Fibroblast of lung (primary cell): ENCODE measurements around the gene CUBN. TPM values are rescaled to one million over a fixed set of nuclear protein-coding genes. Genes with fewer than 3 reads are reported as not detected.
A peak's percentile ranks its signal among the peaks of the same experiment; 100 is the strongest.

Source experiments
- DNase-seq, 2 donors: peaks; one replicate each; pipeline versions ENCODE4 v3.0.0 to v3.0.0-alpha.2; 2010; ENCODE audit warnings: low read depth in 2 of 2
- H2AFZ ChIP-seq: 2 replicates; pipeline ENCODE4 v1.5.1; 2012; ENCODE audit warnings: low read length, control low read depth, inconsistent platforms
- H3K27ac ChIP-seq: 2 replicates; pipeline ENCODE4 v1.5.1; 2011; ENCODE audit warnings: low read length, control low read depth; ENCODE audit not compliant: insufficient read depth
- H3K27me3 ChIP-seq: 2 replicates; pipeline ENCODE4 v1.5.1; 2011; ENCODE audit warnings: mild to moderate bottlenecking, low read length; ENCODE audit not compliant: control insufficient read depth, insufficient read depth
- H3K36me3 ChIP-seq: 2 replicates; pipeline ENCODE4 v1.5.1; 2011; ENCODE audit warnings: low read length; ENCODE audit not compliant: control insufficient read depth, insufficient read depth
- H3K4me1 ChIP-seq: 2 replicates; pipeline ENCODE4 v1.5.1; 2011; ENCODE audit warnings: low read length; ENCODE audit not compliant: control insufficient read depth, insufficient read depth; ENCODE audit errors: extremely low read depth
- H3K4me2 ChIP-seq: 2 replicates; pipeline ENCODE4 v1.5.1; 2011; ENCODE audit warnings: low read length, control low read depth; ENCODE audit not compliant: insufficient read depth; ENCODE audit errors: extremely low read depth
- H3K4me3 ChIP-seq, 4 experiments: fragments of 200-600 bp in 1 of 4; sonication (generic) in 1 of 4; replicated peaks in 1 of 4; 2 replicates each; pipeline ENCODE4 v1.5.1; 2011 to 2016; ENCODE audit warnings: low read length in 4 of 4, low read depth in 3 of 4, mild to moderate bottlenecking in 3 of 4, control low read depth in 2 of 4, inconsistent platforms in 1 of 4, mixed read lengths in 1 of 4; ENCODE audit not compliant: insufficient read depth in 1 of 4; ENCODE audit errors: control extremely low read depth in 1 of 4
- H3K79me2 ChIP-seq: 2 replicates; pipeline ENCODE4 v1.5.1; 2012; ENCODE audit warnings: mild to moderate bottlenecking, low read length, inconsistent platforms; ENCODE audit not compliant: control insufficient read depth, insufficient read depth
- H3K9ac ChIP-seq: 2 replicates; pipeline ENCODE4 v1.5.1; 2011; ENCODE audit warnings: mild to moderate bottlenecking, low read length, control low read depth; ENCODE audit not compliant: insufficient read depth
- H3K9me3 ChIP-seq: 2 replicates; pipeline ENCODE4 v1.5.1; 2012; ENCODE audit warnings: low read depth, low read length; ENCODE audit not compliant: control insufficient read depth, insufficient read depth
- H4K20me1 ChIP-seq: 2 replicates; pipeline ENCODE4 v1.5.1; 2011; ENCODE audit warnings: low read length; ENCODE audit not compliant: control insufficient read depth, insufficient read depth; ENCODE audit errors: extremely low read depth
- EZH2 ChIP-seq: IDR thresholded peaks from 2 replicates; pipeline ENCODE4 v1.5.1; 2012; ENCODE audit warnings: low read length, control low read depth, mild to moderate bottlenecking; ENCODE audit errors: missing control alignments
- polyA plus RNA-seq, 2 donors: library from polyadenylated mRNA; depleted of rRNA in 1 of 2; stranded (reverse) in 1 of 2; unstranded in 1 of 2; fragments of >200 nt; gene quantifications; 2 replicates each; pipeline ENCODE4 v1.2.1, GENCODE V29; 2011 to 2012; ENCODE audit warnings: missing spikeins in 1 of 2
- total RNA-seq: library from RNA; depleted of rRNA; stranded (reverse); fragments of >200 nt; gene quantifications from 2 replicates; pipeline ENCODE4 v1.2.1, GENCODE V29; 2014
- TF ChIP-seq, protein P1 (sequence below), 2 donors: IDR thresholded peaks in 1 of 2; conservative IDR thresholded peaks in 1 of 2; 1 replicate in 1 of 2; 2 replicates in 1 of 2; pipeline ENCODE4 v1.5.1; 2011 to 2012; ENCODE audit warnings: low read length in 2 of 2, control low read depth in 1 of 2, inconsistent platforms in 1 of 2, low read depth in 1 of 2, mild to moderate bottlenecking in 1 of 2

Gene CUBN
- total and polyA plus RNA-seq, 2 donors (not counting 1 experiment from before 2014, with no cell fraction given): 1.3 to 1.5 TPM

DNA sequence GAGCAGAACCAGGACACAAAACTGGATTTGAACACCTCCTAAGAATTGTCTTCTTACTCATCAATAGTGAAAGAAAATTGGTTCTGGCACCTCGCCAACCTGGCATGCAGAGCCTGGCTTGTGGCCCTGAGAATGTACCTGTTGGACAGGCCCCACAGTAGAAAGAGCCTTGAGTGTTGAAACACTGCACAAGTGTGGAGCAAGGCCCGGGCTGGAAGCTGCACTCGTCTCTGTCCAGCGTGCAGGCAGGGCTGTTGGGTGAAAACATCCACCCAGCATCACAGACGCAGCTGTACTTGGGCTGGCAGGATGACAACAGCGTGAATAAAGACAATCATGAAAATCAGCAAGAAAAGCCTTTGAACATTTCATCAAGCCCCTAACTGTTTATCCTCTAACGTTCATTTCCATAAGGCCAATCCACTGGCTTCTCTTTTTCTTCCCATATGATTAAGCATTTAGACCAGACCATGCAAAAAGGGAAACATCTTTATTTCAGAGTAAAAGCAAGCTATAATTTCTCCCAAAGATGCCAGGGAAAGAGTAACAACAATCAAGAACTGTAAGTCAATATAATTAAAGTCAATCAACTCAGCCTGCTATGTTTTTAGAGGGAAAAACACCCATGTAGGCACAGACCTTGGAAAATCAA, 15.6 kb downstream of the CUBN start:
- peak; percentile 48 to 86 for DNase-seq
- Histone ChIP-seq H4K20me1 (no peaks in the 10 kb centered on the region), H3K36me3 (no peaks in the 10 kb centered on the region), H3K27me3 (no peaks in the 10 kb centered on the region), H3K27ac (no peak overlapping the region), H3K4me3 (no peak overlapping the region), H3K9me3 (no peaks in the 10 kb centered on the region), H3K4me1 (peaks cover 2% of the 10 kb centered on the region), H2AFZ (no peak overlapping the region), H3K79me2 (no peaks in the 10 kb centered on the region), H3K9ac (no peak overlapping the region), H3K4me2 (no peak overlapping the region)
- TF ChIP-seq, protein P1, sequence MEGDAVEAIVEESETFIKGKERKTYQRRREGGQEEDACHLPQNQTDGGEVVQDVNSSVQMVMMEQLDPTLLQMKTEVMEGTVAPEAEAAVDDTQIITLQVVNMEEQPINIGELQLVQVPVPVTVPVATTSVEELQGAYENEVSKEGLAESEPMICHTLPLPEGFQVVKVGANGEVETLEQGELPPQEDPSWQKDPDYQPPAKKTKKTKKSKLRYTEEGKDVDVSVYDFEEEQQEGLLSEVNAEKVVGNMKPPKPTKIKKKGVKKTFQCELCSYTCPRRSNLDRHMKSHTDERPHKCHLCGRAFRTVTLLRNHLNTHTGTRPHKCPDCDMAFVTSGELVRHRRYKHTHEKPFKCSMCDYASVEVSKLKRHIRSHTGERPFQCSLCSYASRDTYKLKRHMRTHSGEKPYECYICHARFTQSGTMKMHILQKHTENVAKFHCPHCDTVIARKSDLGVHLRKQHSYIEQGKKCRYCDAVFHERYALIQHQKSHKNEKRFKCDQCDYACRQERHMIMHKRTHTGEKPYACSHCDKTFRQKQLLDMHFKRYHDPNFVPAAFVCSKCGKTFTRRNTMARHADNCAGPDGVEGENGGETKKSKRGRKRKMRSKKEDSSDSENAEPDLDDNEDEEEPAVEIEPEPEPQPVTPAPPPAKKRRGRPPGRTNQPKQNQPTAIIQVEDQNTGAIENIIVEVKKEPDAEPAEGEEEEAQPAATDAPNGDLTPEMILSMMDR (conservative IDR thresholded peaks at IDR 0.05 in 1 of 2, IDR thresholded peaks at IDR 0.05 in 1 of 2; ENCODE audit: low read depth in 1 of 2, low read length in 2 of 2): no peak
- no peak for TF ChIP-seq EZH2

- DNase-seq: no peak
- H3K4me2 ChIP-seq: no peak overlapping the region
- no peak overlapping the region for H3K27ac ChIP-seq
- no peak overlapping the region for H2AFZ ChIP-seq
- H3K9ac ChIP-seq: no peak overlapping the region
- no peaks in the 10 kb centered on the region for H3K27me3 ChIP-seq
- TF ChIP-seq, protein P1 (conservative IDR thresholded peaks at IDR 0.05 in 1 of 2, IDR thresholded peaks at IDR 0.05 in 1 of 2; ENCODE audit: low read depth in 1 of 2, low read length in 2 of 2): no peak
- no peak for TF ChIP-seq EZH2
- H3K79me2 ChIP-seq: no peaks in the 10 kb centered on the region
- no peak overlapping the region for H3K4me3 ChIP-seq
- H3K4me1 ChIP-seq: peaks cover 2% of the 10 kb centered on the region
- no peaks in the 10 kb centered on the region for H3K36me3 ChIP-seq
- no peaks in the 10 kb centered on the region for H3K9me3 ChIP-seq
- no peaks in the 10 kb centered on the region for H4K20me1 ChIP-seq
These were observed 16.3 kb downstream of the CUBN start for GRCh38 chr10:17113346-17113745.

DNA sequence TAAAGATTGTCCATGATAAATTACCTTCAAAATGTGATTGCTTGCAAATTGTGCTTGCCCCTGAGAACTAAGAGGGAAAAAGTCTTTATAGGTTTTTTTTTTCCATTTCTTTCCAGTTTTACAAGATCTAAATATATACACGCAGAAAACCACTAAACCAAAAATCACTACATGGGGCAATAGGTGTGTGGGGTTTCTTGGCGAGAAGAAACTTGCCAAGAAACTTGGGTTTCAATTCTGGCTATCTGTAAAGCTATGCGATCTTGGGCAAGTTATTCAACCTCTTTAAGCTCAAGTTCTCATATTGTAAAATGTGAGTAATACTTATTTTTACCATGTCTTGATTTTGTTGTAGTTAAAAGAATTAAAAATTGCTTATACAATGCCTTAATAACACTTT, 17.0 kb downstream of the CUBN start:
- no peaks in the 10 kb centered on the region for H3K9me3 ChIP-seq
- H3K79me2 ChIP-seq: no peaks in the 10 kb centered on the region
- no peak overlapping the region for H3K4me3 ChIP-seq
- DNase-seq: no peak
- TF ChIP-seq, protein P1 (conservative IDR thresholded peaks at IDR 0.05 in 1 of 2, IDR thresholded peaks at IDR 0.05 in 1 of 2; ENCODE audit: low read depth in 1 of 2, low read length in 2 of 2): no peak
- no peak for TF ChIP-seq EZH2
- H3K27me3 ChIP-seq: no peaks in the 10 kb centered on the region
- H3K4me2 ChIP-seq: no peak overlapping the region
- peaks cover 2% of the 10 kb centered on the region for H3K4me1 ChIP-seq
- H3K36me3 ChIP-seq: no peaks in the 10 kb centered on the region
- no peak overlapping the region for H3K9ac ChIP-seq
- no peak overlapping the region for H3K27ac ChIP-seq
- H4K20me1 ChIP-seq: no peaks in the 10 kb centered on the region
- no peak overlapping the region for H2AFZ ChIP-seq
